CD4-positive, alpha-beta T cell treated with Interferon alpha-2 for 1 hour (primary cell): Measurements from ENCODE around the gene ACAA1.

ENCODE experiments used
- DNase-seq, 2 donors: peaks; one replicate each; pipeline ENCODE4 v3.0.0-alpha.2; 2020 to 2022

The ACAA1 gene

DNA sequence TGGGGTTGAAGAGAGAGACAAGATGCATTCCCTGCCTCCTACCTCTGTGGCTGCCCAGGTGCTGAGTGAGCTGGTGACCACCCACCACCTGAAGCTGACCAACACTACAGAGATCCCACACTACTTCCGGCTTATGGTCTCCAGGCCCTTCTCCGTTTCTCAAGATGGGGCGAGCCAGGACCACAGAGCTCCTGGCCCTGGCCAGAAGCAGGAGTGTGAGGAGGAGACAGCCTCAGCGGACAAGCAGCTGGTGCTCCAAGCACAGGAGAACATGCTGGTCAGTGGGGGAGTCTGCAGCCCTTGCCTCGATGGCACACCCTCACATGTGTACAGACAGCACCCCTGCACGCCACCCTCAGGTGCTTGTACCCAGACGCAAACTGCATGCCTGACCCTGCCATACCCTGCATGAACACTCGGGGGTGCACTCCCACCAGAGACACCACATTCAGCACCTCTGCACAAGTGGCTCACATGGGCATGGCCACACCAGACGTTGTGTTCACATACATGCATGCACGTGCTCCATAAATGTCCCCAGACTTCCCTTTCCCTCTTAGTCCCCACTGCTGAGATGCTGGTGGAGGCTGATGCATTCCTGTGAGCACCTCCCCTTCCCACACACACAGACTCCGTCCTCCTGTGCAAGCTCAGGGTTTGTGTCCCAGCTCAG lies 19.0 kb downstream of the ACAA1 start:
- DNase-seq = peak; percentile 74 to 79

DNA sequence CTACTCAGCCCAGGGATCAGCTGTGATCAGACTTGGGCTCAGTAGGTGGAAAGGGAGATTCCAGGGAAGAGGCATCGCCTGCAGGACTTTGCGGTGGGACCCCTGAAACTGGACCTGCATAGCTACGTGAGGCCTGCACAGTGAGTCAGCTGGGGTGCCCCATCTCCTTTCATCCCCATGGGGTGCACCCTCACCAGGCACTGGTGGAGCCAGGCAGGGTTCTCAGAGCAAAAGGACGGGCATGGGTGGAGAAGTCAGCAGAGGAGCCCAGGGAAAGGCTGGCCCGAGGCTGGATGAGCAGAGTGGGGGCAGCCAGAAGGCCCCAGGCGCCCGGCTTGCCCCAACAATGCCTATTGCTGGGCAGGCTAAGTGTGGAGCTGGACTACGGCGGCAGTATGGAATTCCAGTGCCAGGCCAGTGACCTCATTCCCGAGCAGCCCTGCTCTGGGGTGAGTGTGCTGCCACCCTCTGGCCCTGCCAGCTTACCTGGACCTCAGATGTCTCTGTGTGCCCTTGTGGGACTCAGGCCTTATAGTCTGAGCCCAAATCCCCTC lies 19.7 kb downstream of the ACAA1 start:
- no peak for DNase-seq

DNA sequence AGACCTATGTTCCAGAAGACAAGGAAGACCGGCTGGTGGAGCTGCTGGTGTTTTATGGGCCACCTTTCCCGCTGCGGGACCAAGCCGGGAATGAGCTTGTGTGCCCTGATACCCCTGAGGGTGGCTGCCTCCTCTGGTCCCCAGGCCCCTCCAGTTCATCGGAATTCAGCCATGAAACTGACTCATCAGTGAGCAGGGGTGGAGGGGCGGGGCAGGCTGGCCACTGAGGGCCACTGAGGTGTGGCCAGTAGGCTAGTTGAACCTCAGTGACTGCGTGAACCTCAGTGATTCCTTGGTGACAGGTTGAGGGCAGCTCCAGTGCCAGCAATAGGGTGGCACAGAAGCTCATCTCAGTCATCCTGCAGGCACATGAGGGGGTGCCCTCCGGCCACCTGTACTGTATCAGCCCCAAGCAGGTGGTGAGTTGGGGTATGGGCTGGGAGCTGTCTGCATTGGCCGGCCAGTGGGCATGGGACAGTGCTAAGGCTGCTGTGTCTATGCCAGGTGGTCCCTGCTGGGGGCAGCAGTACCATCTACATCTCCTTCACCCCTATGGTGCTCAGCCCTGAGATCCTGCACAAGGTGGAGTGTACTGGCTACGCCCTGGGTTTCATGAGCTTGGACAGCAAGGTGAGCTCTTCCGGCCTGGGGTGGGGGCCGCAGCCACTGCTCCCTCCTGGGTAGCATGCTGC lies 20.3 kb downstream of the ACAA1 start:
- DNase-seq = no peak

DNA sequence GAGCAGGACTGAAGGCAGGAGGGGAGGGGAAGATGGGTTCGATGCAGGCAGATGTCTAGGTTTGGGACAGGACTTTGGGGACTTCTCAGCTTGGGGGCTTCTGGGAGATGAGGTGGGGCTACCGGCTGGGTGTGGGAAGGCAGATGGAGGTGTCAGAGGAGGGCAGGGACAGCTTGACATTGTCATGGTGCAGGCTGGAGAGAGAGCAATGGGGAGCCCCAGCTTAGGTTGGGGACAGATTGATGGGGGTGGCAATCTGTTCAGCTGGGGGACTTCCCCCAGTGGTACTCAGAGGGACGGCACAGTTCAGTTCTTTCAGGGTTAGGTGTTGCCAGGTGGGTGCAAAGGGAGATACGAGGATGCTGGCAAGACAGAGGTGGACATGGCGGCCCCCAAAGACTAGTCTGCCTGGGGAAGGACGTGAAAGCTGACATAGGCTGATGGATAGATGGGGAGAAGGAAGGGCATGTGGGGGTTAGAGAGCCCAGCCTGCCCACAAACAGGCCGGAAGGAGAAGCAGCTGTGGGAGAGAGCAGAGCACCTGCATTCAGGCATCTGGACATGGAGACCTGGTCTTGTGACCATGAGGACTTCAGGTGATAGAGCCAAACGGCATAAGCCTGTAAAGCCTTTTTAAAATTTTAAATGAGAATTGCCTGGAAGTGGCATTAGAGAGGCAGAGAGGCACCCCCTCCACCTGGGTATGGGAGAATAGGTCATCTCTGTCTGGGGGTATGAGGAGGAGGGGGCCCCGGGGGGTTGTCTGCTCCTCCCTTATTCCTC lies 21.1 kb downstream of the ACAA1 start:
- DNase-seq = no peak

DNA sequence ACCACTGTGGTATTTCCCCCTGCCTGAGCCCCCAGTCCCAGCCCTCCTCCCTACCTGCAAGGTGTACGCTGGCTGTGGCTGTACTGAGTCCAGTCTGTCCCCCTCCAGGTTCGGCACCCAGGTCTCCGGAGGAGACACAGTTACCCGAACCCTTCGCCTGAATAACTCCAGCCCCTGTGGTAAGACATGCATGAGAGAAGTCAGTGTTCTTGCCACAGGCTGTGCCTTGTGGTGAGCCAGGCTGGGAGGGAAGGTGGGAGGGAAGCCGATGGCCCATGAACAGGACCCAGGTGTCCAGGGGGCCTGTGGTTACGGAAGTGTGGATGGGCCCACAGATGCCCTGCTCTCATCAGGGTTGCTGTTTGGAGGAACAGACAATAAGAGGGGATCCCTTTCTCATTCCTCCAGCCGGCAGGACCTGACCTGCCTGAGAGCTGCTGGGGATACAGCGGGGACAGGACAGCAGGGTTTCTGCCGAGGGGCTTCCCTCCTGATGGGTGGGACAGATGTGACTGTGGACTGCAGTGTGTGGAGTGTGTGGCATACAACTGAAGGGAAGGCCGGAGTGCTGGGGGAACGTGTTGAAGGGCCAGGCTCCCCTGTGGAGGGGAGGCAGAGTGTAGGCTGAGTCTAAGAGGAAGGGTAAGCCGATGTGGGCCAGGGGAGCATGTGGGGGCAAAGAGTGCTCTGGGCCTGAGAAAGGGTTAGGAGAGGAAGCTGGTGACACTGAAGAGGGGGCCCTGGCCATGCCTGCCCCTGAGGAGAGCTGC lies 21.9 kb downstream of the ACAA1 start:
- no peak for DNase-seq

DNA sequence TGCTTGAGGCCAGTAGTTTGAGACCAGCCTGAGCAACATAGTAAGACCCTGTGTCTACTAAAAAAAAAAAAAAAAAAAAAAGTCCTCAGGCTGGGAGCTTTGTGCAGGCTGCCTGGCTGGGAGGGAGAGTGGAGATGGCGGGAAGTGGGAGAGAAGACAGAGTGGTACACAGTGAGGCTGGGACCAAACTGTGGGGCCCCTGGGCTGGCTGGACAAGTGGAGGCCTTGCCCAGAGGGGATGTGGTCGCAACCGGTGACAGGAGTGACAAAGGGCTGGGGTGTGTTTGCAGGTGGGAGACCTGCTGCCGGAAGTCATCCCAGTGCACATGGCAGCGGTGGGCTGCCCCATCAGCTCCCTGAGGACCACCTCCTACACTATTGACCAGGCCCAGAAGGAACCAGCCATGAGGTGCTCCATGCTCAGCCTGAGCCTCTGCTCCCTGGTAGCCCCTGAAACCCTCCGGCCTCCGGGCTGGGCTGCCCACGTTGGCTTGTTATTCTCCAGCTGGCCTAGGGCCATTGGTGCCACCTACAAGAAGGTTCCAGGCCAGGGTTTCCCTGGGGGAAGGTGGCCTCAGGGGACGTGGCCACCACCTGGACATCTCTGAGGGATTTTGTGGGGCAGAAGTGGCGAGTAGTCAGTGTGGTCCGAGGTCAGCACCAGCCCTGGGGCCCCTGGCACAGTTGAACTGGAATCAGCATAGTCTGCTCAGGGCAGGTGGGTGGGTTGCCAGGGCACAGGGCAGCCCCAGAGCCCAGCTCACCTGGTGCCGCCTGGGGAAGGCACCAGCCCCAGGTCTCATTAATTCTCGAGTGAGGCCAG lies 22.7 kb downstream of the ACAA1 start:
- DNase-seq = no peak

DNA sequence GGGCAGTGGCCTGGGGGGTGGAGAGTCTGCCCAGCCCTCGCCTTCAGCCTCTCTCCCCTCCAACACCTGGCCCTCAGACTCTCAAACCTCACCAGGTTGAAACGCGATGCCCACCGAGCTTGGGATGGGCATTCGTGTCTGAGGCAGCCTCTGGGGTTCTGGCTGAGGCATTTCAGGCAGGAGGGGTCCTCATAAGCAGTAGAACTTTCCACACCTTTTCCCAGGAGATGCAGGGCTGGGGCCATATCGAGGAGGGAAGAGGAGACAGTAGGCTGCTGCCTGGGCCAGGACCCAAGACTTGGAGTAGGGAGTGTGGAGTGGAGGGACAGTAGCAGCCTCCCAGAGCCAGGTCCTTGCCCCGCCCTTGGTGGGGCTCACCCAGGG lies 24.6 kb downstream of the ACAA1 start:
- DNase-seq = no peak

DNA sequence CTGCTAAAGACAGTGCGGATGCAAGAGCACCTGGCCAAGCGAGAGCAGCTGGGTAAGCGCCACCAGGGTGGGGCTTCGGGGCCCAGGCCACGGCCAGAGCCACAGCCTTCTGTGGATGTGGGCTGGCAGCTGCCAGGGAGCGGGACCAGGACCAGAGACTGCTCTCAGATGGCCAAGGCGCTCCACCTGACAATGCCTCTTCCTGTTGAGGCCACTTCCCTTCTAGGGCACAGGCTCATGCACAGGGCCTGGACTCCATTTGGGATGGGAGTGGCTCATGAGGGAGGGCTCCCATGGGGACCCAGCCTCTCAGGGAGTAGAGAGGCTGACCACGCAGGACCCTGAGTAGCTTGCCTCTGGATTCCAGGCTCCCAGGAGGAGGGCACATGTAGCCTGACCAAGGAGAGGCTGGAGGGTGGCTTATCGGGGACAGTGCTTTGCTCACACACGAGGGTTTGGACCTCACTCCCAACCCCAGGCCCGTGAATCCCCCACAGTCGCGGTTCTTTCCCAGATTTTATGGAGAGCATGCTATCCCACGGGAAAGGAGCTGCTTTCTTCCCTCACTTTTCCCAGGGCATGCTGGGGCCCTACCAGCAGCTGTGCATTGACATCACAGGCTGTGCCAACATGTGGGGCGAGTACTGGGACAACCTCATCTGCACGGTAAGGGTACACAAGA lies 25.1 kb downstream of the ACAA1 start:
- DNase-seq = no peak

DNA sequence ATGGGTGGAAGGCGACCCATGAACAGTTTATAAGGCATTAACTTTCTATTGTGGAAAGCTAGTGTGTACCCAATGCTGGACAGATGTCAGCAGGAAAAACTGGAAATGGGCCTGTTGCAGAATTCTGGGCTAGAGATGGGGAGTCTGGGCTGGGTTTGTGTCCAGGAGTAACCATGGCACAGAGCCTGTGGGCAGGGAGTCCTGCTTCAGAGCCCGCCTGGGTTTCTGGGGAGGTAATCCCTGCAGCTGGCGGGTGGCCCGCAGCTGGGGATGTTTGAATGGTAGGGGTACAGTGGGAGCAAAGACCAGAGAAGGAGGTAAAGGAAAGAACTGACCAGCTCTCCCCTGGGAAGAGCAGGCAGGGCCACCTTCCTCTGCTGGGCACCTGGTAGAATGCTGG lies 25.7 kb downstream of the ACAA1 start:
- no peak for DNase-seq

DNA sequence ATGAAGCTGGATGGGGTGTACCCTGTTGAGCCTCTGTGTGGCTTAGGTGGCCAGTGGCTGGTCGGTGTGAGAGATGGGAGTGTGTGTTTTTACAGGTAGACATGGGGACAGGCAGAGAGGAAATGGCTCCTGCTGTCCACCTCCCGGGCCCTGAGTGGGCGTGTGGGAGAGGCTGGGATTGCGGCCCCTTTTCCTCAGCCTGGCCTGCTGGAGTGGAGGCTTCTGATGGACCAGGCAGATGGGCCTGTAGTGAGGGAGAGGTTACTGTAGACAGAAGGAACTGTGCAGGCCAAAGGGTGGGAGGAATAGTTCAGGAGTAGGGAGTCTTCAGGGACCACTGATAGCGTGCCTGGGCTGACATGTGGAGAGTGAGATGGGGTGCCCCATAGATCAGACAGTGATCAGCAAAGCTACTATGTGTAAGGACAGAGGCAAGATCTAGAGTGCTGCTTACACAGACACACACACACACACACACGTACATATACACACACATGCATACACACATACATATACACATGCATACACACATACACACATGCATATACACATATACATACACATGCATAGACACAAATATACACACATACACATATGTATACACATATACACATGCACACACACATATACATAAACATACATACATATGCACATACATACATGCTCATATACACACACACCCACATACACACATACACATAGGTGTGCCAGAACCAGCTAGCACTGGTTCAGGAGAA lies 26.4 kb downstream of the ACAA1 start:
- DNase-seq = no peak

DNA sequence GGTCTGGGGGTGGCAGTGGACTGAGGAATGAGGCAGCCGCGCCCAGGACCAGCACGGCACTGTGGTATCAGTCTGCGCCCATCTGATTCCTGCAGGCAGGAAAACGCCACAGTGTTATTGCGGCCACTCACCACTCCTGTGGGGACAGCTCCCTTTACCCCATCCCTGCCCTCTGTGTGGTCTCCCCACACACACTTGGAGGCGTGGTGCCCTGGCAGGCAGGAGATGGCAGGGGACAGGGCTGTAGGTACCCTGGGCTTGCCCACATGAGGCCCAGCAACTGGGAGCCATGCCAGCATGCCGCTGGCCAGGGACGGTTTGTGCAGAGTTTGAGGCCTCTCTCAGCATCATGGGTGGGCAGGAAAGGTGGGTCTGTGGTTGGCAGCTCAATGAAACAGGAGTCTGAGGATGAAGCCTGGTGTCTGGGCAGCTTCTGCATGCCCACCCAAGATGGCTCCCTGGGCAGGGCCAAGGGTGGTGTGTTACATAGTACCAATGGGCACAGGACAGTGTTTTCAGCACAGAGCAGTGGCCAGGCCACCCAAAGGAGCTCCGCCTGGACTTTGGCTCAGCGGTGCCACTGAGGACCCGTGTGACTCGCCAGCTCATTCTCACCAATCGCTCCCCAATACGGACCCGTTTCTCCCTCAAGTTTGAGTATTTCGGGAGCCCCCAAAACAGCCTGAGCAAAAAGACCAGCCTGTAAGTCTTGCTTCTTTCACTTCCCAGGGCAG lies 27.2 kb downstream of the ACAA1 start:
- DNase-seq = no peak

DNA sequence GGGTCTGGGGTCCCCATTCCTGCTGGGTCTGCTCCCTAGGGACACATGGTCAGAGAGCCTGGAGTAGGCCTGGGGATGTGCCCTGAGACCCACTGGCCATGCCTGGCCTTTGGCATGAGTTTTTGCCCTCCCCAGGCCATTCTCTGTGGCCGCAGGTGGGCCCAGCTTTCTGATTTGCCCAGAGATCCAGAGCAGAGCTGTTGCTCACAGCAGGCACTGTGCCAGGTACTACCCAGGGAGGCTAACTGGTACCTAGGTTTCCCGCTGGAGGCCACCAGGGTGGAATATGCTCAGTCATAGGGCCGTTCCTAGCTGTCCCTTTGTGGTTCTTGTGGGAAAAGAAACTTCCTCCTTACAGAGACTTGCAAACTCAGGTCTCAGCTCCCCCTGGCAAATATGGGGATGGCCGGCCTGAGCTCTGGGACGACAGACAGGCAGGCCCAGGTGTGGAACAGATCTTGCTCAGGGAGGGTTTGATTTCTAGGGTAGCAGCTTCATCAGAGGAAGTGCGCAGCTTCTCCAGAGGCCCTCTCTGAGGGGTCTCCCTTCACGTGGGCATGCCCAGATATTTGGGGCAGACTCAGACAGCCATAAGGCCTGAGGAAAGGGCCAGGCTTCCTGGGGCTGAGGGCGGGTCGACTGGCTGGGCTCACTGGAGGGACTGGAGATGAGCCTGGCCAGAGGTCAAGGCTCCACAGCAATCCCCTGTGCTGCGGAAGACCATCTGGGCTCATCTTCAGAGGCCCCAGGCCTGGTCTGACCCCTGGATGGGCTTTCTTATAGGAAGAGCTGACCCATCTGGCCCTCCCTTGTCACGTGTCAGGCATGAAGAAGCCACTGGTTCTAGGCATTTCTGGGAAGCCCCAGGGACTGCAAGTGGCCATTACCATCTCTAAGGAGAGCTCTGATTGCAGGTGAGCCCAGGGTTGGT lies 28.0 kb downstream of the ACAA1 start:
- DNase-seq = no peak

DNA sequence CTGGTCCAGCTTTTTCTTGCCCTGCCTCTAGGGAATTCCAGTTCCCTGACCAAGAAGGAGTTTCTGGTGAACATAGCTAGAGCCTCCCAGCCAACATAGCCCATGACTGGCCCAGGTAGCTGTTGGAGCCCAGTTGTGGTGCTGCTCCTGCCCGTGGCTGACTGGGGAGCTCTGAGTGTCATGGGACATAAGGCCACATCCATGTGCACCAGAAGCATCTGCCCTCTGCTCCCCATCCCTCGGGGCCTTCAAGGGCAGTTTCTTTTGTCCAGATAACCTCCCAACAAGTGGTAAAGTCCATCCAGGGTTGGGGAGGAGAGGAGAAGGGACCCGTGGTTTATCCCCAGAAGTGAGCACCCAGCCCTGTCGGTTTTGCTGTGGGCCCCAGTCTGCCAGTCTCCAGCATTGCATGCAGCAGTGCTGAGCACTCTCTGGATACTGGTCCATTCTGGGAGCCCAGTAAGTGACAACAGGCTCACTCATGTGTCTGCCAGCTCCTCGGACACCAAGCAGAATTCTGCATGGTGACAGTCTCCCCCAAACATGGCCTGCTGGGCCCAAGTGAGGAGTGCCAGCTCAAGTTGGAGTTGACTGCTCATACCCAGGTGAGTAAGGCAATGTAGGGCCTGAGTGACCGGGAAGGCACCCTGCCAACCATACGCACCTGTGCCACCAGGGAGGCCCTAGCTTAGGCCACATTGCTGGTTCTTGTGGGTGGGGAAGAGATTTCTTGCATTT lies 28.8 kb downstream of the ACAA1 start:
- no peak for DNase-seq

DNA sequence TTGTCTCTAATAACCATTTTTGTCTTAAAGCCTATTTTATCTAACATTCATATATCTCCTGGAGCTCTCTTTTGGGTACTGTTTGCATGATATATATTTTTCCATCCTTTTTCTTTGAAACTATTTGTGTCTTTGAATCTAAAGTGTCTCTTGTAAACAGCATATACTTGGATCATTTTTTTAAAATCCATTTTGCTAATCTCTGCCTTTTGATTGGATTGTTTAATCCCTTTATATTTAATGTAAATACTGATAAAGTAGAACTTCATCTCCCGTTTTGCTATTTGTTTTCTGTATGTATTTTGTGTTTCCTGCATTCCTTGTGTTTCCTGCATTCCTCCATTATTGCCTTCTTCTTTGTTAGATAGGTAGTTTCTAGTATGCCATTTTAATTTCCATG lies 31.4 kb downstream of the ACAA1 start:
- no peak for DNase-seq

DNA sequence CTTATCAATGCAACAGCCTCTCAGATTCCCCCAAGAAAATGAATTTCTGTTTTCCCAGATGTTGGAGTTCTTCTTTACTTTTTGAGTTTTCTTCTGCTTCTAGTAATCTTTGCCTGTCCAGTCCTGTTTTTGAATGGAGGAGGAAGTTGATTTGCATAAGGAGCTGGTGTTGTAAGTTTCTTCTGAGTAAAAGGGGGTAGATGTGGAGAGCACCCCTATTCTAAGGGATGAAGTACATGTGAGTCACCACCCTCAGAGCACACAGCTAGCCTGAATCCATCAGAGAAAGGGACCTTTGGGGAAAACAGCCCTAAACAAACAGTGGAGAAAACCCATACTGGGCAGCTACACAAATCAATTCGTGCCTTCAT lies 34.5 kb downstream of the ACAA1 start:
- DNase-seq = no peak

DNA sequence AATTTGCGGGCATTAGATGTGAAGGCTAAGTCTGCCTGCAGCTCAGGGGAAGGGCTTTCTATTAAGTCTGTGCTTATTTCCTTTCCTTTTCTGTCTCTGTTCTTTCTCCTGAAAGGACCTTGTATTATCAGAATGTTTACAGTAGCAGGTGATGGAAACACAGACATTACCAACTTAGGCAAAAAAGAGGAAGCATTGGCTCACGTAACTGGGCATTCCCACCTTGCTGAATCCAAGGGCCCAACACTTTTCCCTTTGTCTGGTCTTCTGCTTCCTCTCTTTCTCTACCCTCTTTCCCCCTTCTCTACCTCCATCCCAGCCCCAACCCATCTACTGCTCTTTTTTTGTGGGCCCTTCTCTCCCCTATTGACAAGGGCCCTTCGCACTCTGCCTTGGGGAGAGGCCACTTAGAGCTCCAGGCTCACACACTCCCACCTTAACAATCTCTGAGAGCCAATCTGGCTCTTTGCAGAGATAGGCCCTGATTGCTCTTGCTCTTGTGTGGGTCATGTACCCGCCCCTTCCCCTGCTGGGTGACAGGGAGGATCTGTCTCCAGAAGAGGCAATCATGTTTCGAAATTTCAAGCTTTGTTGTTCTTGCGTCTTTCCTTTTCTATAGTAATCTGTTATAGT lies 35.0 kb downstream of the ACAA1 start:
- DNase-seq = no peak

DNA sequence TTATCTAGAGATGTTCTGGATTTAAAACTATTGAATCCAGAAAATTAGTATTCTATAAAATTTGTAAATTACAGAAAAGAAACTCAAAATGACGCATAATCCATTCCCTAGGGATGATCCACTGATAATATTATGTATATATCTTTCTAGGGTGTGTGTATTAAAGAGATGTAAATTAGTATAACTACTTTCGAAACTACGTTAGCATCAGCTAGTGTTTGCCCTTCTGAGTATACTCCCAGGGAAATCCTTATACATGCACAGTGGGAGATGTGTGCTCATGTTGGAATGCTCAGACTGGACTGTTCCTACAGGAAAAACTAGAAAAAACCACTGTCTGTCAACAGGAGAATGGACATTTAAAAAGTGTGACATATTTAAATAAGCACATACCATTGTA lies 36.4 kb downstream of the ACAA1 start:
- DNase-seq = no peak

DNA sequence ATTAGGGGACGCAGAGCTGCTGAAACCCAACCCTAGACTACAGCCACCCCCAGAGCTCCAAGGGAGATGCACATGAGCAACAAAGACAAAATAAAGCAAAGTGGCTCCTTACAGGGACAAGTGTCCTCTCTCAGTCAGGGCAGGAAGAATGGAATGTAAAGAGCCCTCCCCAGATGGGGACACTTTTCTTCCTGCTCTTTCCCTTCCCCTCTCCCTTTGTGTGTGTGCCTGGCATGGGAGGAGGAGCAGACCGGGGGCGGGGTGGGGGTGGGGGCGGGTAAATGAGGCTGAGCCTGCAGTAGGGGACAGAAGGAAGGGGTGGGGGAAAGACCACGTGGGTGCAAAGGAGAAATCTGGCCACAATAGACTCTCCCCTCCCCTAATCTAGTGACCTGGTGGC lies 37.4 kb downstream of the ACAA1 start:
- no peak for DNase-seq
